Calu3 (cell line): ENCODE results near the gene KIRREL1. TPM values are rescaled to one million over a fixed set of nuclear protein-coding genes. Genes with fewer than 3 reads are reported as not detected.

Experiments
- BruUV-seq: library from RNA; stranded (reverse); fragments of 400-500 nt; replicated peaks from 2 replicates; lab custom pipeline; 2021; lab: Mats Ljungman, UMichigan
- CTCF ChIA-PET: fragments of 300-600 bp; sonication (Branson Sonifier 250); formaldehyde crosslinking; loops from one replicate; lab custom pipeline; 2022; ENCODE audit warnings: antibody characterized with exemption; lab: Charles Lee
- DNase-seq: peaks from one replicate; pipeline ENCODE4 v3.0.0; 2022
- H3K27ac Mint-ChIP-seq: one replicate; pipeline ENCODE4 v1.8.0; 2022; ENCODE audit warnings: mixed read lengths; ENCODE audit not compliant: unreplicated experiment
- H3K27me3 Mint-ChIP-seq: one replicate; pipeline ENCODE4 v1.8.0; 2022; ENCODE audit warnings: mixed read lengths; ENCODE audit not compliant: unreplicated experiment
- H3K36me3 Mint-ChIP-seq: one replicate; pipeline ENCODE4 v1.8.0; 2022; ENCODE audit warnings: mild to moderate bottlenecking, moderate library complexity, mixed read lengths; ENCODE audit not compliant: insufficient read depth, unreplicated experiment
- H3K4me1 Mint-ChIP-seq: one replicate; pipeline ENCODE4 v1.8.0; 2022; ENCODE audit warnings: mild to moderate bottlenecking, low read depth, mixed read lengths; ENCODE audit not compliant: unreplicated experiment
- H3K4me3 Mint-ChIP-seq: one replicate; pipeline ENCODE4 v1.8.0; 2022; ENCODE audit warnings: mild to moderate bottlenecking, low read depth, moderate library complexity, mixed read lengths; ENCODE audit not compliant: unreplicated experiment
- H3K9me3 Mint-ChIP-seq: one replicate; pipeline ENCODE4 v1.8.0; 2022; ENCODE audit warnings: low read depth, mixed read lengths; ENCODE audit not compliant: unreplicated experiment
- CTCF ChIP-seq: fragments of 200-600 bp; IDR thresholded peaks from one replicate; pipeline ENCODE4 v1.8.0; 2022; ENCODE audit warnings: antibody characterized with exemption; ENCODE audit not compliant: unreplicated experiment
- intact Hi-C: fragments of 100-400 bp; cut with micrococcal nuclease; formaldehyde crosslinking; loops from one replicate; pipeline ENCODE4 v1.10.0; 2022; ENCODE audit not compliant: unreplicated experiment
- total RNA-seq: library from RNA; stranded (reverse); gene quantifications from 2 replicates; pipeline ENCODE4 v1.2.3, GENCODE V29; 2022

Gene KIRREL1
- total RNA-seq, 1 experiment from 2014 or later, result 31.4 TPM

GRCh38 chr1:157966031-157966537 lies 27.4 kb upstream of the KIRREL1 start:
- peaks cover 7% of the 10 kb centered on the region for H3K9me3 Mint-ChIP-seq
- no TSS peak for BruUV-seq
- intact Hi-C loops, result loop anchor here (1.0 to 10.0 kb wide), 5 partner anchors 26 to 1109 kb away; partner anchors contain the start of gene AIM2
- CTCF ChIA-PET, result interaction anchor here (1.0 to 6.9 kb wide), 5 partner anchors 25 to 155 kb away, joined by 3 to 175 read pairs (median 6); no protein-coding TSS in a partner anchor
- peaks cover 77% of the 10 kb centered on the region for H3K4me1 Mint-ChIP-seq
- TF ChIP-seq CTCF, result no peak
- H3K36me3 Mint-ChIP-seq, result no peaks in the 10 kb centered on the region
- H3K4me3 Mint-ChIP-seq, result peak overlapping the region; percentile 3
- DNase-seq, result peak; percentile 85
- peak overlapping the region; percentile 33 for H3K27ac Mint-ChIP-seq
- no peaks in the 10 kb centered on the region for H3K27me3 Mint-ChIP-seq

- peaks cover 10% of the 10 kb centered on the region for H3K9me3 Mint-ChIP-seq
- intact Hi-C loops, result loop anchor here (5.0 to 10.0 kb wide), 2 partner anchors 220 to 1108 kb away; partner anchors contain the start of gene AIM2
- H3K36me3 Mint-ChIP-seq, result no peaks in the 10 kb centered on the region
- no peak for DNase-seq
- no TSS peak for BruUV-seq
- CTCF ChIA-PET, result interaction anchor here (0.7 to 2.3 kb wide), 2 partner anchors 154 to 613 kb away, joined by 3 to 19 read pairs; no protein-coding TSS in a partner anchor
- no peak for TF ChIP-seq CTCF
- peaks cover 72% of the 10 kb centered on the region for H3K4me1 Mint-ChIP-seq
- H3K27ac Mint-ChIP-seq, result no peak overlapping the region
- no peaks in the 10 kb centered on the region for H3K27me3 Mint-ChIP-seq
- no peak overlapping the region for H3K4me3 Mint-ChIP-seq
These were observed 26.2 kb upstream of the KIRREL1 start for GRCh38 chr1:157967205-157967604.

GRCh38 chr1:157968508-157968907 lies 24.9 kb upstream of the KIRREL1 start:
- Mint-ChIP-seq H3K4me3 (no peak overlapping the region), H3K36me3 (no peaks in the 10 kb centered on the region), H3K27ac (peak overlapping the region; percentile 64), H3K27me3 (no peaks in the 10 kb centered on the region), H3K4me1 (peaks cover 59% of the 10 kb centered on the region), H3K9me3 (peaks cover 13% of the 10 kb centered on the region)
- intact Hi-C loops, result loop anchor here (2.0 to 10.0 kb wide), 3 partner anchors 68 to 1106 kb away; partner anchors contain the start of gene AIM2
- no peak for TF ChIP-seq CTCF
- BruUV-seq, result no TSS peak
- peak; percentile 61 for DNase-seq
- CTCF ChIA-PET, result interaction anchor here (0.8 to 2.7 kb wide), 11 partner anchors 10 to 156 kb away, joined by 3 to 21 read pairs (median 4); no protein-coding TSS in a partner anchor

- H3K4me3 Mint-ChIP-seq, result no peak overlapping the region
- CTCF ChIA-PET, result interaction anchor here (0.8 to 2.7 kb wide), 12 partner anchors 10 to 156 kb away, joined by 3 to 21 read pairs (median 4); no protein-coding TSS in a partner anchor
- no peaks in the 10 kb centered on the region for H3K36me3 Mint-ChIP-seq
- DNase-seq, result no peak
- H3K4me1 Mint-ChIP-seq, result peaks cover 54% of the 10 kb centered on the region
- H3K27ac Mint-ChIP-seq, result peak overlapping the region; percentile 64
- H3K27me3 Mint-ChIP-seq, result no peaks in the 10 kb centered on the region
- TF ChIP-seq CTCF, result no peak
- BruUV-seq, result no TSS peak
- intact Hi-C loops, result loop anchor here (1.0 to 10.0 kb wide), 4 partner anchors 68 to 1106 kb away; partner anchors contain the start of gene AIM2
- peaks cover 16% of the 10 kb centered on the region for H3K9me3 Mint-ChIP-seq
These were observed 24.5 kb upstream of the KIRREL1 start for GRCh38 chr1:157968946-157969345.
